SK-N-SH (cell line): ENCODE measurements around the gene PI4K2B. TPM values are rescaled to one million over a fixed set of nuclear protein-coding genes. Genes with fewer than 3 reads are reported as not detected.

ENCODE experiments used
- CTCF ChIA-PET: fragments of 300-600, 350-600 bp; formaldehyde crosslinking; extraction: SDS; loops from one replicate; lab custom pipeline; 2021; lab: Yijun Ruan, JAX
- POLR2A ChIA-PET: fragments of 350-600 bp; sonication (Branson Sonifier 250); formaldehyde crosslinking; extraction: SDS; loops from one replicate; lab custom pipeline; 2020; ENCODE audit warnings: antibody characterized with exemption, inconsistent platforms; lab: Yijun Ruan, JAX
- DNase-seq: peaks from one replicate; pipeline ENCODE4 v3.0.0; 2012
- H2AFZ ChIP-seq: fragments of 200-600 bp; sonication (generic); 2 replicates; pipeline ENCODE4 v1.8.1; 2016; ENCODE audit warnings: antibody characterized with exemption, mild to moderate bottlenecking, low read depth
- H3F3A ChIP-seq: fragments of 200-600 bp; sonication (generic); replicated peaks from 2 replicates; pipeline ENCODE3; 2016; ENCODE audit warnings: antibody characterized with exemption, mild to moderate bottlenecking; ENCODE audit not compliant: insufficient read depth
- H3K27ac ChIP-seq, 2 experiments: fragments of 200-500 bp in 1 of 2; fragments of 200-600 bp in 1 of 2; sonication (Bioruptor generic) in 1 of 2; sonication (generic), shearing (Covaris generic) in 1 of 2; 2 replicates each; pipeline versions ENCODE4 v1.5.1 to v1.6.1; 2014 to 2016; ENCODE audit warnings: low read depth in 2 of 2, inconsistent platforms in 1 of 2, low read length in 1 of 2, mild to moderate bottlenecking in 1 of 2, mixed read lengths in 1 of 2
- H3K27me3 ChIP-seq: fragments of 200-600 bp; sonication (generic), shearing (Covaris generic); 2 replicates; pipeline ENCODE4 v1.6.1; 2016; ENCODE audit warnings: mixed run types; ENCODE audit not compliant: insufficient read depth
- H3K36me3 ChIP-seq, 2 experiments: fragments of 200-500 bp in 1 of 2; fragments of 200-600 bp in 1 of 2; sonication (Bioruptor generic) in 1 of 2; sonication (generic) in 1 of 2; replicated peaks in 1 of 2; 2 replicates each; pipeline versions ENCODE3 to v1.5.1; 2014 to 2016; ENCODE audit warnings: low read length in 1 of 2, mild to moderate bottlenecking in 1 of 2; ENCODE audit not compliant: insufficient read depth in 2 of 2, control insufficient read depth in 1 of 2
- H3K4me1 ChIP-seq, 2 experiments: fragments of 200-500 bp in 1 of 2; fragments of 200-600 bp in 1 of 2; sonication (Bioruptor generic) in 1 of 2; sonication (generic), shearing (Covaris generic) in 1 of 2; 2 replicates each; pipeline versions ENCODE4 v1.5.1 to v1.6.1; 2014 to 2016; ENCODE audit warnings: low read depth in 1 of 2, low read length in 1 of 2, mixed run types in 1 of 2; ENCODE audit not compliant: insufficient read depth in 2 of 2, control insufficient read depth in 1 of 2
- H3K4me2 ChIP-seq: fragments of 200-600 bp; sonication (generic), shearing (Covaris generic); 2 replicates; pipeline ENCODE4 v1.6.1; 2017; ENCODE audit warnings: mixed run types
- H3K4me3 ChIP-seq, 2 experiments: fragments of 200-500 bp in 1 of 2; fragments of 200-600 bp in 1 of 2; sonication (Bioruptor generic) in 1 of 2; sonication (generic), shearing (Covaris generic) in 1 of 2; 2 replicates each; pipeline versions ENCODE4 v1.5.1 to v1.8.1; 2014 to 2016; ENCODE audit warnings: low read depth in 2 of 2, inconsistent platforms in 1 of 2, low read length in 1 of 2, mild to moderate bottlenecking in 1 of 2, mixed read lengths in 1 of 2, moderate library complexity in 1 of 2
- H3K79me2 ChIP-seq: fragments of 200-600 bp; sonication (generic); 2 replicates; pipeline ENCODE4 v1.8.1; 2017; ENCODE audit warnings: mild to moderate bottlenecking; ENCODE audit not compliant: insufficient read depth
- H3K9ac ChIP-seq: fragments of 200-600 bp; sonication (generic); 2 replicates; pipeline ENCODE4 v1.6.1; 2017; ENCODE audit warnings: mixed run types
- H3K9me2 ChIP-seq: fragments of 200-600 bp; sonication (generic); 2 replicates; pipeline ENCODE4 v1.6.1; 2017; ENCODE audit warnings: mixed run types
- H3K9me3 ChIP-seq: fragments of 200-600 bp; sonication (generic); 2 replicates; pipeline ENCODE4 v1.6.1; 2017; ENCODE audit warnings: mixed run types, mild to moderate bottlenecking, moderate library complexity
- H4K20me1 ChIP-seq: fragments of 200-600 bp; sonication (generic); 2 replicates; pipeline ENCODE4 v1.6.1; 2017; ENCODE audit warnings: mild to moderate bottlenecking, mixed run types; ENCODE audit not compliant: insufficient read depth
- EZH2phosphoT487 ChIP-seq: fragments of 200-600 bp; sonication (generic); IDR thresholded peaks from 2 replicates; pipeline ENCODE4 v1.6.1; 2017; ENCODE audit warnings: low read depth, mixed run types, mild to moderate bottlenecking, antibody characterized with exemption, moderate library complexity, borderline replicate concordance
- FOXJ3 ChIP-seq: sonication (generic); formaldehyde crosslinking; IDR thresholded peaks from 2 replicates; pipeline ENCODE4 v1.5.1; 2020; ENCODE audit warnings: mild to moderate bottlenecking, missing genetic modification reagents
- GABPA ChIP-seq: IDR thresholded peaks from 2 replicates; pipeline ENCODE4 v1.4.0; 2012; ENCODE audit warnings: low read depth, mild to moderate bottlenecking
- GATA2 ChIP-seq: sonication (generic); formaldehyde crosslinking; IDR thresholded peaks from 2 replicates; pipeline ENCODE4 v1.5.0; 2020; ENCODE audit warnings: mild to moderate bottlenecking, missing genetic modification reagents
- JUND ChIP-seq: IDR thresholded peaks from 2 replicates; pipeline ENCODE4 v1.4.0; 2012
- NFIC ChIP-seq: IDR thresholded peaks from 2 replicates; pipeline ENCODE4 v1.4.0; 2012; ENCODE audit warnings: borderline replicate concordance
- POLR2AphosphoS5 ChIP-seq: IDR thresholded peaks from 2 replicates; pipeline ENCODE4 v1.6.1; 2012; ENCODE audit warnings: low read depth, low read length
- RAD21 ChIP-seq: IDR thresholded peaks from 2 replicates; pipeline ENCODE4 v1.6.1; 2012; ENCODE audit warnings: mild to moderate bottlenecking, low read length
- RCOR1 ChIP-seq: fragments of 150-350 bp; IDR thresholded peaks from 2 replicates; pipeline ENCODE4 v1.6.1; 2017; ENCODE audit warnings: antibody characterized with exemption, low read length
- RXRA ChIP-seq: IDR thresholded peaks from 2 replicates; pipeline ENCODE4 v1.4.0; 2012; ENCODE audit warnings: low read depth, mild to moderate bottlenecking, borderline replicate concordance
- SIN3A ChIP-seq: IDR thresholded peaks from 2 replicates; pipeline ENCODE4 v1.6.1; 2012; ENCODE audit warnings: low read depth, mild to moderate bottlenecking, low read length, moderate library complexity, borderline replicate concordance
- YY1 ChIP-seq: IDR thresholded peaks from 2 replicates; pipeline ENCODE4 v1.4.0; 2012; ENCODE audit warnings: low read depth, mild to moderate bottlenecking
- WGBS: methylation state at CpG from one replicate; pipeline ENCODE4 v1.1.6; 2017; ENCODE audit warnings: low lambda C conversion rate; 5-methylcytosine and 5-hydroxymethylcytosine counted together
- polyA plus RNA-seq, 3 experiments: library from polyadenylated mRNA; depleted of rRNA; stranded (reverse); fragments of >200 nt; gene quantifications; 2 replicates each; pipeline ENCODE4 v1.2.3, GENCODE V29; 2012
- TF ChIP-seq, protein P1 (sequence below): IDR thresholded peaks from 2 replicates; pipeline ENCODE4; 2012
- TF ChIP-seq, protein P2 (sequence below): fragments of 200-600 bp; sonication (generic); IDR thresholded peaks from 2 replicates; pipeline ENCODE4 v1.6.1; 2017; ENCODE audit warnings: antibody characterized with exemption, mild to moderate bottlenecking, moderate library complexity
- TF ChIP-seq, protein P3 (sequence below): fragments of 150-350 bp; IDR thresholded peaks from 2 replicates; pipeline ENCODE4 v1.6.1; 2017; ENCODE audit warnings: antibody characterized with exemption, low read length, low read depth, borderline replicate concordance

The PI4K2B gene
- polyA plus RNA-seq, 1 of the 3 experiments (the other 2 are of a cell fraction) = 3.1 TPM

DNA sequence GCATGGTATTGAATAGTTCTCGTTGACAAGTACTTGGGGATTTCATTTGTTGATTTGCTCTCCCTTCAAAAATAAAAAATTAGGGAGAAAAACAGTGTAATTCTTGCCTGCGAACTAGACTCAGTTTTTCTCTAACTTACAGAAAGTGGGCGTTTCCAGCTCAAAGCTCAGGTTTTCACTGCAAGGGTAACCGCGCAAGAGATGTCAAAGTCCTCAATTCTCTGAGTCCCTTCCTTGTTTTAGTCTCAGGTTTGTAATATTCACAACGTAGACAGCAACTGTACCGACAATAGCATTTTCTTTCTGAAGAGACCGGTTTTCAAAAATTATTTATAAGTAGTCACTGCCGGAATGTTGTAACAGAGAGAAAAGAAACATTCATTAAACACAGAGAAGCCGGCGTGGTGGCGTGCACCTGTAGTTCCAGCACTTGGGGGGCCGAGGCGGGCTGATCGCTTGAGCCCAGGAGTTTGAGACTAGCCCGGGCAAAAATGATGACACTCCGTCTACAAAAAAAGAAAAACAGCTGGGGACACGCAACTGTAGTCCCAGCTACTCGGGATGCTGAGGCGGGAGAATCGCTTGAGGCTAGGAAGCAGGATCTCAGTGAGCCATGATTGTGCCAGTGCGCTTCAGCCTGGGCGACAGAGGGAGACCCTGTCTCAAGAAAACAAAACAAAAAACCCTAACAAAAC, 79.5 kb downstream of the PI4K2B start:
- Histone ChIP-seq H2AFZ (peak overlapping the region; percentile 90), H3F3A (peaks cover 13% of the 10 kb centered on the region), H3K36me3 (peaks cover 0 to 11% of the 10 kb centered on the region in 2 experiments), H3K27ac (peak overlapping the region; percentile 75 to 77; a peak in 3 of 4 replicates), H3K27me3 (no peaks in the 10 kb centered on the region), H3K9me2 (no peaks in the 10 kb centered on the region), H3K4me3 (peak overlapping the region; percentile 79 to 80), H3K9me3 (no peaks in the 10 kb centered on the region), H3K4me1 (peaks cover 3 to 5% of the 10 kb centered on the region in 2 experiments; a peak in 2 of 4 replicates), H3K9ac (peak overlapping the region; percentile 77), H4K20me1 (no peaks in the 10 kb centered on the region), H3K4me2 (peak overlapping the region; percentile 84), H3K79me2 (no peaks in the 10 kb centered on the region)
- ChIA-PET POLR2A (interaction anchor here (1.2 kb wide), 1 partner anchor 64 kb away, joined by 9 read pairs; the partner anchor contains the start of gene ANAPC4), CTCF (interaction anchor here (0.9 to 4.1 kb wide), 40 partner anchors 7 to 693 kb away, joined by 3 to 43 read pairs (median 6); partner anchors contain the start of genes ANAPC4, PI4K2B and SEPSECS)
- DNase-seq = no peak
- TF ChIP-seq SIN3A = no peak
- TF ChIP-seq JUND = no peak
- no peak for TF ChIP-seq POLR2AphosphoS5
- no peak for TF ChIP-seq GATA2 (CRISPR knock-in tag)
- TF ChIP-seq, protein P1, sequence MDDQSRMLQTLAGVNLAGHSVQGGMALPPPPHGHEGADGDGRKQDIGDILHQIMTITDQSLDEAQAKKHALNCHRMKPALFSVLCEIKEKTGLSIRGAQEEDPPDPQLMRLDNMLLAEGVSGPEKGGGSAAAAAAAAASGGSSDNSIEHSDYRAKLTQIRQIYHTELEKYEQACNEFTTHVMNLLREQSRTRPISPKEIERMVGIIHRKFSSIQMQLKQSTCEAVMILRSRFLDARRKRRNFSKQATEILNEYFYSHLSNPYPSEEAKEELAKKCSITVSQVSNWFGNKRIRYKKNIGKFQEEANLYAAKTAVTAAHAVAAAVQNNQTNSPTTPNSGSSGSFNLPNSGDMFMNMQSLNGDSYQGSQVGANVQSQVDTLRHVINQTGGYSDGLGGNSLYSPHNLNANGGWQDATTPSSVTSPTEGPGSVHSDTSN = no peak
- TF ChIP-seq EZH2phosphoT487 = no peak
- TF ChIP-seq FOXJ3 (CRISPR knock-in tag) = no peak
- no peak for TF ChIP-seq RXRA
- no peak for TF ChIP-seq RCOR1
- TF ChIP-seq NFIC = no peak
- TF ChIP-seq, protein P2, sequence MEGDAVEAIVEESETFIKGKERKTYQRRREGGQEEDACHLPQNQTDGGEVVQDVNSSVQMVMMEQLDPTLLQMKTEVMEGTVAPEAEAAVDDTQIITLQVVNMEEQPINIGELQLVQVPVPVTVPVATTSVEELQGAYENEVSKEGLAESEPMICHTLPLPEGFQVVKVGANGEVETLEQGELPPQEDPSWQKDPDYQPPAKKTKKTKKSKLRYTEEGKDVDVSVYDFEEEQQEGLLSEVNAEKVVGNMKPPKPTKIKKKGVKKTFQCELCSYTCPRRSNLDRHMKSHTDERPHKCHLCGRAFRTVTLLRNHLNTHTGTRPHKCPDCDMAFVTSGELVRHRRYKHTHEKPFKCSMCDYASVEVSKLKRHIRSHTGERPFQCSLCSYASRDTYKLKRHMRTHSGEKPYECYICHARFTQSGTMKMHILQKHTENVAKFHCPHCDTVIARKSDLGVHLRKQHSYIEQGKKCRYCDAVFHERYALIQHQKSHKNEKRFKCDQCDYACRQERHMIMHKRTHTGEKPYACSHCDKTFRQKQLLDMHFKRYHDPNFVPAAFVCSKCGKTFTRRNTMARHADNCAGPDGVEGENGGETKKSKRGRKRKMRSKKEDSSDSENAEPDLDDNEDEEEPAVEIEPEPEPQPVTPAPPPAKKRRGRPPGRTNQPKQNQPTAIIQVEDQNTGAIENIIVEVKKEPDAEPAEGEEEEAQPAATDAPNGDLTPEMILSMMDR = no peak
- TF ChIP-seq, protein P3, sequence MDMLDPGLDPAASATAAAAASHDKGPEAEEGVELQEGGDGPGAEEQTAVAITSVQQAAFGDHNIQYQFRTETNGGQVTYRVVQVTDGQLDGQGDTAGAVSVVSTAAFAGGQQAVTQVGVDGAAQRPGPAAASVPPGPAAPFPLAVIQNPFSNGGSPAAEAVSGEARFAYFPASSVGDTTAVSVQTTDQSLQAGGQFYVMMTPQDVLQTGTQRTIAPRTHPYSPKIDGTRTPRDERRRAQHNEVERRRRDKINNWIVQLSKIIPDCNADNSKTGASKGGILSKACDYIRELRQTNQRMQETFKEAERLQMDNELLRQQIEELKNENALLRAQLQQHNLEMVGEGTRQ = no peak
- TF ChIP-seq GABPA = no peak
- TF ChIP-seq RAD21 = no peak
- TF ChIP-seq YY1 = no peak
- 5% methylated on average over 23 of the region's 23 CpGs for WGBS
